ENCODE data around the gene CABP7. TPM values are rescaled to one million over a fixed set of nuclear protein-coding genes. Genes with fewer than 3 reads are reported as not detected.

CABP7 gene
- total RNA-seq, 1 donor from 2014 or later, result not detected

- H3K4me3 ChIP-seq (ENCODE audit: low read depth, low read length), result no peak overlapping the region
- no peaks in the 10 kb centered on the region for H3K36me3 ChIP-seq (ENCODE audit: control insufficient read depth, insufficient read depth, low read length)
- H3K27me3 ChIP-seq (ENCODE audit: control insufficient read depth, insufficient read depth, low read length), result peaks cover 2% of the 10 kb centered on the region
- TF ChIP-seq CTCF (IDR thresholded peaks at IDR 0.05; ENCODE audit: insufficient read depth, low read length, severe bottlenecking), result no peak
- FAIRE-seq (no peak), DNase-seq (ENCODE audit: low read depth) (no peak)
These were observed 6.6 kb upstream of the CABP7 start for GRCh38 chr22:29713156-29713727.

- Histone ChIP-seq H3K36me3 (ENCODE audit: control insufficient read depth, insufficient read depth, low read length) (no peaks in the 10 kb centered on the region), H3K27me3 (ENCODE audit: control insufficient read depth, insufficient read depth, low read length) (peaks cover 9% of the 10 kb centered on the region), H3K4me3 (ENCODE audit: low read depth, low read length) (no peak overlapping the region)
- no peak for TF ChIP-seq CTCF (IDR thresholded peaks at IDR 0.05; ENCODE audit: insufficient read depth, low read length, severe bottlenecking)
- DNase-seq (ENCODE audit: low read depth) (no peak), FAIRE-seq (no peak)
These were observed 4.6 kb upstream of the CABP7 start for GRCh38 chr22:29715240-29715639.

- Histone ChIP-seq H3K27me3 (ENCODE audit: control insufficient read depth, insufficient read depth, low read length) (peaks cover 9% of the 10 kb centered on the region), H3K36me3 (ENCODE audit: control insufficient read depth, insufficient read depth, low read length) (no peaks in the 10 kb centered on the region), H3K4me3 (ENCODE audit: low read depth, low read length) (no peak overlapping the region)
- TF ChIP-seq CTCF (IDR thresholded peaks at IDR 0.05; ENCODE audit: insufficient read depth, low read length, severe bottlenecking), result no peak
- no peak for DNase-seq (ENCODE audit: low read depth)
- no peak for FAIRE-seq
These were observed 4.1 kb upstream of the CABP7 start for GRCh38 chr22:29715705-29716104.

- peak; percentile 43 for FAIRE-seq
- Histone ChIP-seq H3K36me3 (ENCODE audit: control insufficient read depth, insufficient read depth, low read length) (no peaks in the 10 kb centered on the region), H3K27me3 (ENCODE audit: control insufficient read depth, insufficient read depth, low read length) (peaks cover 12% of the 10 kb centered on the region), H3K4me3 (ENCODE audit: low read depth, low read length) (no peak overlapping the region)
- peak; percentile 46 for DNase-seq (ENCODE audit: low read depth)
- no peak for TF ChIP-seq CTCF (IDR thresholded peaks at IDR 0.05; ENCODE audit: insufficient read depth, low read length, severe bottlenecking)
These were observed 2.8 kb upstream of the CABP7 start for GRCh38 chr22:29716814-29717545.

- Histone ChIP-seq H3K36me3 (ENCODE audit: control insufficient read depth, insufficient read depth, low read length) (no peaks in the 10 kb centered on the region), H3K4me3 (ENCODE audit: low read depth, low read length) (no peak overlapping the region), H3K27me3 (ENCODE audit: control insufficient read depth, insufficient read depth, low read length) (peaks cover 10% of the 10 kb centered on the region)
- FAIRE-seq (no peak), DNase-seq (ENCODE audit: low read depth) (peak; percentile 73)
- TF ChIP-seq CTCF (IDR thresholded peaks at IDR 0.05; ENCODE audit: insufficient read depth, low read length, severe bottlenecking), result no peak
These were observed 2.0 kb upstream of the CABP7 start for GRCh38 chr22:29717789-29718188.

Measured in bronchial epithelial cell (primary cell).